HG03342 (cell line): Measurements from ENCODE around the gene PTGDR2.
A peak's percentile ranks its signal among the peaks of the same experiment; 100 is the strongest.
"Not testable (repeated sequence)": the region's sequence is repeated elsewhere in the genome, so short reads cannot be mapped to it uniquely, and the experiment has no call there.

Source experiments
- ATAC-seq: cut with Tn5 transposase; IDR thresholded peaks from one replicate; pipeline ENCODE4 v1.9.1; 2021; ENCODE audit warnings: mild to moderate bottlenecking, moderate library complexity; ENCODE audit not compliant: unreplicated experiment

PTGDR2 gene

GRCh38 chr11:60844045-60844869 is 11.5 kb downstream of the PTGDR2 start:
- ATAC-seq = no peak

- ATAC-seq = no peak
Observed at GRCh38 chr11:60842668-60843600, 12.8 kb downstream of the PTGDR2 start.

GRCh38 chr11:60841797-60842667 is 13.7 kb downstream of the PTGDR2 start, which contains the start of gene CCDC86:
TSS of gene CCDC86 (plus strand) at chr11:60842113. CDS start at chr11:60842125, 12 bp downstream.
- ATAC-seq = peak; percentile 83

- no peak for ATAC-seq
Observed at GRCh38 chr11:60840470-60841430, 15.0 kb downstream of the PTGDR2 start.

- ATAC-seq = no peak
Observed at GRCh38 chr11:60838132-60838531, 17.6 kb downstream of the PTGDR2 start.

GRCh38 chr11:60836866-60837515 is 18.8 kb downstream of the PTGDR2 start:
- no peak for ATAC-seq

- ATAC-seq = no peak
Observed at GRCh38 chr11:60835534-60835846, 20.3 kb downstream of the PTGDR2 start.

GRCh38 chr11:60834742-60835533 is 20.8 kb downstream of the PTGDR2 start:
- no peak for ATAC-seq

- ATAC-seq = no peak
Observed at GRCh38 chr11:60831501-60832079, 24.2 kb downstream of the PTGDR2 start.

GRCh38 chr11:60831143-60831500 is 24.6 kb downstream of the PTGDR2 start:
- peak; percentile 86 for ATAC-seq

GRCh38 chr11:60830478-60831142 is 25.1 kb downstream of the PTGDR2 start:
- ATAC-seq = peak; percentile 46

- no peak for ATAC-seq
Observed at GRCh38 chr11:60825790-60826189, 30.0 kb downstream of the PTGDR2 start.

- ATAC-seq = no peak
Observed at GRCh38 chr11:60825118-60825517, 30.6 kb downstream of the PTGDR2 start.

- not testable (repeated sequence) for ATAC-seq
Observed at GRCh38 chr11:60823745-60824306, 31.9 kb downstream of the PTGDR2 start.

- ATAC-seq = no peak
Observed at GRCh38 chr11:60821827-60822599, 33.7 kb downstream of the PTGDR2 start.

GRCh38 chr11:60818057-60818456 is 37.7 kb downstream of the PTGDR2 start:
- no peak for ATAC-seq
